HEK293T (cell line): ENCODE data around the gene CCDC183.
A peak's percentile ranks its signal among the peaks of the same experiment; 100 is the strongest.

Experiments used
- CTCF ChIA-PET: fragments of 350-600 bp; formaldehyde crosslinking; extraction: SDS; loops from one replicate; lab custom pipeline; 2021; ENCODE audit warnings: antibody characterized with exemption, inconsistent platforms; lab: Yijun Ruan, JAX
- POLR2A ChIA-PET: fragments of 350-600 bp; formaldehyde crosslinking; extraction: SDS; loops from one replicate; lab custom pipeline; 2020; ENCODE audit warnings: antibody characterized with exemption, inconsistent platforms; lab: Yijun Ruan, JAX
- DNase-seq: peaks from one replicate; pipeline ENCODE4 v3.0.0; 2012; ENCODE audit warnings: mixed read lengths; ENCODE audit errors: extremely low spot score
- ARNT ChIP-seq: fragments of 450-650 bp; IDR thresholded peaks from 2 replicates; pipeline ENCODE4 v1.6.1; 2017; ENCODE audit warnings: mild to moderate bottlenecking
- BHLHE40 ChIP-seq: fragments of 450-650 bp; IDR thresholded peaks from 2 replicates; pipeline ENCODE4 v1.6.1; 2016; ENCODE audit warnings: mild to moderate bottlenecking, moderate library complexity, borderline replicate concordance
- CTBP1 ChIP-seq: fragments of 450-650 bp; IDR thresholded peaks from 2 replicates; pipeline ENCODE4 v1.6.1; 2016; ENCODE audit warnings: borderline replicate concordance
- ELF4 ChIP-seq: fragments of 450-650 bp; IDR thresholded peaks from 2 replicates; pipeline ENCODE4 v1.6.1; 2017; ENCODE audit warnings: antibody characterized with exemption
- FOXA1 ChIP-seq: fragments of 450-650 bp; IDR thresholded peaks from 2 replicates; pipeline ENCODE4 v1.6.1; 2016; ENCODE audit warnings: mild to moderate bottlenecking
- FOXK2 ChIP-seq: fragments of 450-650 bp; IDR thresholded peaks from 2 replicates; pipeline ENCODE4 v1.6.1; 2016; ENCODE audit warnings: mild to moderate bottlenecking
- FOXM1 ChIP-seq: fragments of 450-650 bp; IDR thresholded peaks from 2 replicates; pipeline ENCODE4 v1.6.1; 2017; ENCODE audit warnings: mild to moderate bottlenecking, borderline replicate concordance
- HDGF ChIP-seq: fragments of 450-650 bp; IDR thresholded peaks from 2 replicates; pipeline ENCODE4 v1.6.1; 2017; ENCODE audit warnings: antibody characterized with exemption, borderline replicate concordance
- L3MBTL2 ChIP-seq: fragments of 450-650 bp; conservative IDR thresholded peaks from 2 replicates; pipeline ENCODE4 v1.6.1; 2016; ENCODE audit warnings: mild to moderate bottlenecking
- LEF1 ChIP-seq: fragments of 450-650 bp; IDR thresholded peaks from 2 replicates; pipeline ENCODE4 v1.6.1; 2017; ENCODE audit warnings: mild to moderate bottlenecking, borderline replicate concordance
- NFRKB ChIP-seq: fragments of 450-650 bp; IDR thresholded peaks from 2 replicates; pipeline ENCODE4 v1.6.1; 2016; ENCODE audit warnings: mild to moderate bottlenecking, moderate library complexity
- SP1 ChIP-seq: fragments of 450-650 bp; IDR thresholded peaks from 2 replicates; pipeline ENCODE4 v1.6.1; 2017
- SUZ12 ChIP-seq: fragments of 450-650 bp; IDR thresholded peaks from 2 replicates; pipeline ENCODE4 v1.6.1; 2016; ENCODE audit warnings: mild to moderate bottlenecking
- TARDBP ChIP-seq: fragments of 450-650 bp; IDR thresholded peaks from 2 replicates; pipeline ENCODE4 v1.6.1; 2016
- ZNF384 ChIP-seq: fragments of 450-650 bp; IDR thresholded peaks from 2 replicates; pipeline ENCODE4 v1.6.1; 2016
- TF ChIP-seq, protein P1 (sequence below): fragments of 450-650 bp; IDR thresholded peaks from 2 replicates; pipeline ENCODE4 v1.6.1; 2016

Gene CCDC183

DNA sequence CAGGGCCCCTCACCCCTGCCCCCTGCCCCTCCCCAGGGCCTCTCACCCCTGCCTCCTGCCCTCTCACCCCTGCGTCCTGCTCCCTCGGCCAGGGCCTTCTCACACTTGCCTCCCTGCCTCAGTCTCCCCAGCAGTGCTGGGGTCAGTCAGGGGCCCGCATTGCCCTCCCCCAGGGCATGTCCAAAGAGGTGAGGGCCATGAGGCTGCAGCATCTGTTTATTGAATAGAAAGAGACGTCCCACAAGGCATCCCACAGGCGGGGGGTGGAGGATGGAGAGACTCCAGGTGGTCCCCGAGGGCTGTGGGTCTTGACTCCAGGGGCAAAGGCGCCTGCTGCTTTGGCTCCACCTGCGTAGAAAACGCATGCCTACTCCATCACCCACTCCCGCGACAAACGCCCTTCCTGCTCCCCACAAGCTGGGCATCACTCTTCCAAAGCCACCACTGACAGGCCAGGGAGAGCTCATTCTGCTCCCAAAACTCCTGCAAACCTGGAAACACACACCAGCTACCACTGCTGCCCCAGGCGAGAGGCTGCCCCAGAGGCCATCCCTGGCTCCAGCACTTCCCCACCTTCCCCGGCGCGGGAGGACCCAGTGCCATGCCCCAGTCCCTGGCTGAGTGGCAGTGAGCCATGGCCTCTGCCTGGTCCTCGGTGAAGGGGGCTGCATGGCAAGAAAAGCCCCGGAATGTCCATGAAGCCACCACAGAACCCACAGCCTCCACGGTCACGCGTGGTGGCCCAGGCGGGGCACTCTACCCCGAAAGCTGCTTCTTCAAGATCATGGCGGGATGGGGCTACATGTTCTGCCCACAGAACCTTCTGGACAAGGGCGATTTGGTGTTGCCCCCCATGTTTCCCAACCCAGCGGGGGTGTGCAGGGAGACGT is 36.5 kb upstream of the CCDC183 start:
- no peak for DNase-seq
- CTCF ChIA-PET: no interaction called here
- no peak for TF ChIP-seq NFRKB
- no peak for TF ChIP-seq FOXM1
- TF ChIP-seq, protein P1, sequence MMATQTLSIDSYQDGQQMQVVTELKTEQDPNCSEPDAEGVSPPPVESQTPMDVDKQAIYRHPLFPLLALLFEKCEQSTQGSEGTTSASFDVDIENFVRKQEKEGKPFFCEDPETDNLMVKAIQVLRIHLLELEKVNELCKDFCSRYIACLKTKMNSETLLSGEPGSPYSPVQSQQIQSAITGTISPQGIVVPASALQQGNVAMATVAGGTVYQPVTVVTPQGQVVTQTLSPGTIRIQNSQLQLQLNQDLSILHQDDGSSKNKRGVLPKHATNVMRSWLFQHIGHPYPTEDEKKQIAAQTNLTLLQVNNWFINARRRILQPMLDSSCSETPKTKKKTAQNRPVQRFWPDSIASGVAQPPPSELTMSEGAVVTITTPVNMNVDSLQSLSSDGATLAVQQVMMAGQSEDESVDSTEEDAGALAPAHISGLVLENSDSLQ: no peak
- no peak for TF ChIP-seq FOXA1
- no peak for TF ChIP-seq L3MBTL2
- no peak for TF ChIP-seq BHLHE40
- TF ChIP-seq SUZ12: no peak
- no peak for TF ChIP-seq TARDBP
- TF ChIP-seq ARNT: no peak
- no peak for TF ChIP-seq HDGF
- TF ChIP-seq FOXK2: no peak
- TF ChIP-seq ZNF384: no peak
- TF ChIP-seq LEF1: no peak
- TF ChIP-seq CTBP1: no peak
- TF ChIP-seq SP1: no peak
- TF ChIP-seq ELF4: no peak
- POLR2A ChIA-PET: no interaction called here

- TF ChIP-seq SUZ12 (no peak), ELF4 (no peak), TARDBP (no peak), CTBP1 (no peak), ARNT (no peak), FOXA1 (no peak), BHLHE40 (no peak), ZNF384 (no peak), HDGF (no peak), SP1 (no peak), L3MBTL2 (no peak), FOXM1 (no peak), LEF1 (no peak), FOXK2 (no peak), NFRKB (no peak)
- TF ChIP-seq, protein P1: no peak
- ChIA-PET POLR2A (no interaction called here), CTCF (interaction anchor here (0.9 to 1.0 kb wide), 2 partner anchors 20 to 476 kb away, joined by 3 read pairs; no protein-coding TSS in a partner anchor)
- DNase-seq: no peak
Observed at GRCh38 chr9:136760424-136760823, 35.7 kb upstream of the CCDC183 start.

DNA sequence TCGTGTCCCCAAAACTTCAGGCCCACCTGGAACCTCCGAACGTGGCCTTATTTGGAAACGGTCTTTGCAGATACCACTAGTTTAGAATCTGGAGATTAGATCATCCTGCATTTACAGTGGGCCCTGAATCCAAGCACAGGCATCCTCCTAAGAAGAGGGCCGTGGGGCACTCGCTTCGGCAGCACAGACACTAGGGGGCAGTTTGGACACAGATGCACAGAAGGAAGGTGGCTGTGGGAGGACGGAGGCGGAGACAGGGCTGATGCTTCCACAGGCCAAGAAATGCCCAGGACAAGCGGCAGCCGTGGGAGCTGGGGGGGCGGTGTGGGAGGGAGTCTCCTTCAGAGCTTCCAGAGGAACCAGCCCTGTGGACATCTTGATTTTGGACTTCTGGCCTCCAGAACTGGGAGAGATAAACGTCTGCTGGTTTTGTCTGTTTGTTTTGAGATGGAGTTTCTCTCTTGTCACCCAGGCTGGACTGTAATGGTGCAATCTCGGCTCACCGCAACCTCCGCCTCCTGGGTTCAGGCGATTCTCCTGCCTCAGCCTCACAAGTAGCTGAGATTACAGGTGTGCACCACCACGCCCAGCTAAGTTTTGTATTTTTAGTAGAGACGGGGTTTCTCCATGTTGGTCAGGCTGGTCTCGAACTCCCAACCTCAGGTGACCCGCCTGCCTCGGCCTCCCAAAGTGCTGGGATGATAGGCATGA is 35.1 kb upstream of the CCDC183 start:
- DNase-seq: peak; percentile 61
- POLR2A ChIA-PET: interaction anchor here (0.9 kb wide), 1 partner anchor 32 kb away, joined by 3 read pairs; no protein-coding TSS in a partner anchor
- CTCF ChIA-PET: interaction anchor here (0.9 to 1.1 kb wide), 4 partner anchors 16 to 476 kb away, joined by 3 to 4 read pairs (median 4); no protein-coding TSS in a partner anchor

- POLR2A ChIA-PET: interaction anchor here (0.9 kb wide), 1 partner anchor 32 kb away, joined by 3 read pairs; no protein-coding TSS in a partner anchor
- TF ChIP-seq TARDBP (no peak), SUZ12 (no peak), L3MBTL2 (no peak), NFRKB (no peak), FOXA1 (no peak), SP1 (no peak), ZNF384 (no peak), FOXK2 (no peak), ARNT (no peak), LEF1 (no peak), HDGF (no peak)
- TF ChIP-seq, protein P1: no peak
- CTCF ChIA-PET: interaction anchor here (0.6 to 1.1 kb wide), 5 partner anchors 17 to 475 kb away, joined by 3 to 4 read pairs (median 3); no protein-coding TSS in a partner anchor
- no peak for DNase-seq
Observed at GRCh38 chr9:136761545-136761981, 34.6 kb upstream of the CCDC183 start.

GRCh38 chr9:136762221-136762691 is 33.9 kb upstream of the CCDC183 start:
- TF ChIP-seq ARNT: no peak
- TF ChIP-seq SP1: no peak
- no peak for TF ChIP-seq HDGF
- TF ChIP-seq ELF4: no peak
- no peak for TF ChIP-seq NFRKB
- TF ChIP-seq CTBP1: no peak
- TF ChIP-seq, protein P1: no peak
- TF ChIP-seq L3MBTL2: no peak
- TF ChIP-seq FOXK2: no peak
- no peak for TF ChIP-seq TARDBP
- no peak for TF ChIP-seq FOXA1
- no peak for TF ChIP-seq BHLHE40
- ChIA-PET POLR2A (interaction anchor here (1.2 kb wide), 1 partner anchor 33 kb away, joined by 3 read pairs; no protein-coding TSS in a partner anchor), CTCF (interaction anchor here (0.6 kb wide), 2 partner anchors 185 to 284 kb away, joined by 3 read pairs; no protein-coding TSS in a partner anchor)
- no peak for DNase-seq
